22Rv1 (cell line): ENCODE results near the gene JPH3.

ENCODE experiments used
- H3K27ac ChIP-seq: fragments of 450-650 bp; 2 replicates; pipeline ENCODE4 v1.5.1; 2017
- CTCF ChIP-seq: fragments of 450-650 bp; IDR thresholded peaks from 2 replicates; pipeline ENCODE4 v1.5.1; 2017; ENCODE audit warnings: mild to moderate bottlenecking
- ZFX ChIP-seq: fragments of 450-650 bp; IDR thresholded peaks from 2 replicates; pipeline ENCODE4 v1.6.1; 2017; ENCODE audit warnings: antibody characterized with exemption, borderline replicate concordance

The JPH3 gene

DNA sequence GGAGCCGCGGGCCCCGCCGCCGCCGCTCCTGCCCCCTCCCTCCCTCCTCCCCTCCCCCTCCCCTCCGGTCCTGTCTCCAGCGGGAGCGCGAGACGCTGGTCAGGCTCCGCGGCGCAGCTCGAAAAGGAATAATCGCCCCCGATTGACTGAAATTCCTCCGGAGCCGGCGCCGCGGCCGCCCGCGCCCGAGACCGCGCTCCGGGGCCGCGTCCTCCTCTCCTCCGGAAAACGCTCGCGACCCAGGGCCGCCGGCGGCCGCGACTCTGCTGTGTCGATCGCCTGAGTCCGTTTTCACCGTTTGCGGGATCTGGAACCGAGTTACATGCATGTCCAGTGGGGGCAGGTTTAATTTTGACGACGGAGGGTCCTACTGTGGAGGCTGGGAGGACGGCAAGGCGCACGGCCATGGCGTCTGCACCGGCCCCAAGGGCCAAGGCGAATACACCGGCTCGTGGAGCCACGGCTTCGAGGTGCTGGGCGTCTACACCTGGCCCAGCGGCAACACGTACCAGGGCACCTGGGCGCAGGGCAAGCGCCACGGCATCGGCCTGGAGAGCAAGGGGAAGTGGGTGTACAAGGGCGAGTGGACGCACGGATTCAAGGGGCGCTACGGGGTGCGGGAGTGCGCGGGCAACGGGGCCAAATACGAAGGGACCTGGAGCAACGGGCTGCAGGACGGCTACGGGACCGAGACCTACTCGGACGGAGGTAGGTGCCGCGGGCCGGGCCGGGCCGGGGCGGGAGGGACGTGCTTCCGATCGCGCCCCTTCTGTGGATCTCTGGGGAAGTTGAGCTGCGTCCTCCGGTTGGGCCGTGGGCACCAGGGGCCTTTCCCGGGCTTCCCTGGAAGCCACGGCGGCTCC, 744 bp downstream of the JPH3 start:
- no peak overlapping the region for H3K27ac ChIP-seq

GRCh38 chr16:87603684-87604633, 1.7 kb downstream of the JPH3 start:
- H3K27ac ChIP-seq, result no peak overlapping the region
- no peak for TF ChIP-seq CTCF
- no peak for TF ChIP-seq ZFX

More for the DNA sequence above, 744 bp downstream of the JPH3 start:
- TF ChIP-seq ZFX (no peak), CTCF (no peak)

DNA sequence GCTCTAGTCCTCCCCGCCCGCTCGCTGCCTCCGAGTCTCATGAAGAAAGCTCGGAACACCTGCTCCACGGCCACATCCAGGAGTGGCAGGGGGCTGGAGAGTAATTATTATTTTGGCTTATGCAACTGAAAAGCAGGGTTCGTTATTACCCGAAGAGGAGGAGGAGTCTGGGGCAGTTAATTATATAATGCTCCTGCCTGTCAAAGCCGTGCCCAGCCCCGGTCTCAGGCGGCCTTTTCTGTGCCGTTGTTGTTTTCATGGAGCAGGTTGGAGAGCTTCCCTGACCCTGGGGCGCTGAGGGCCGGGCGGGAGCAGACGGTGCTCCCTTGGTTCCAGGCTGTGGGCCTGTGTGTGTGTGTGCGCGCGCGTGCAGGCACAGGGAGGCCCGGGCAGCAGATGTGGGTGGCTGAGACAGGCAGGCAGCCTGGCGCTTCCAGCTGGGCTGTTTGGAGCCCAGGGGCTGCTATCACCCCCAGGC, 2.4 kb downstream of the JPH3 start:
- H3K27ac ChIP-seq, result no peak overlapping the region
- no peak for TF ChIP-seq CTCF
- no peak for TF ChIP-seq ZFX

DNA sequence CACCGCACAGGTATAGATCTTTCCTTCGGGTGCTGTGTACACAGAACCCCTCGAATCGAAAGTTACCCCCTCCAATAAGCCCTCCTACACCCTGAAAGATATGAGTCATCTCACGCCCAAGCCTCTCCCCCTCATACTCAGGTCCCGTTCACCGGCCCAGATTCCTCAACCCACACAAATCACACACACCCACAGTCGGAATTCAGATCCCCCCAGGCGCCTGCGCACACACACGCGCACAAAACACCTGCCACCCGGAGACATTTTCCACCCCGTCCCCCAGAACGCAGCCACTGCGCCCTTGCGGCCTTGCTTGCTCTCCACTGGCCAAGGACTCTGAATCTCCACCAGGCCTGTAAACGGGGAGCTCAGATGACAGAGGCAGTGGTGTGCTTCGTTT, 4.9 kb downstream of the JPH3 start:
- no peak overlapping the region for H3K27ac ChIP-seq
- TF ChIP-seq CTCF, result no peak
- no peak for TF ChIP-seq ZFX

DNA sequence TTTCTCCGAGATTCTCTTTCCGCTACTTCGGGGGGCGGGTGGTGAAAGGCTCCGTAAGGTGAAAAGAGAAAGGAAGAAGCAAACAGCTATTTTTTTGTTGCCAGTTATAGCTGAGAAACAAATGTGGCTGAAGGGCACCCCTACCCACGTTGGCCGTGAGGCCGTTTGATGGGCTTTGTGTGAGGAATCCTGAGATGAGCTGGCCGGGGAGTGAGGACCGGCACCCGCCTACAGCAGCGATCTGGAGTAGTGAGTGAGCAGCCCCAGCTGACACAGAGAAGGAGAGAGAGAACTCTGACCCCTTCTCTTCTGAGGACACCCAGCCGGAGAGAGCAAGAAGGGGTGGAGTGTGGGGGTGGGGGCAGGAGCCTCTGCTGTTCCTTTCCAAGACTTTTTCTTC, 5.6 kb downstream of the JPH3 start:
- TF ChIP-seq ZFX (no peak), CTCF (no peak)
- H3K27ac ChIP-seq, result no peak overlapping the region

DNA sequence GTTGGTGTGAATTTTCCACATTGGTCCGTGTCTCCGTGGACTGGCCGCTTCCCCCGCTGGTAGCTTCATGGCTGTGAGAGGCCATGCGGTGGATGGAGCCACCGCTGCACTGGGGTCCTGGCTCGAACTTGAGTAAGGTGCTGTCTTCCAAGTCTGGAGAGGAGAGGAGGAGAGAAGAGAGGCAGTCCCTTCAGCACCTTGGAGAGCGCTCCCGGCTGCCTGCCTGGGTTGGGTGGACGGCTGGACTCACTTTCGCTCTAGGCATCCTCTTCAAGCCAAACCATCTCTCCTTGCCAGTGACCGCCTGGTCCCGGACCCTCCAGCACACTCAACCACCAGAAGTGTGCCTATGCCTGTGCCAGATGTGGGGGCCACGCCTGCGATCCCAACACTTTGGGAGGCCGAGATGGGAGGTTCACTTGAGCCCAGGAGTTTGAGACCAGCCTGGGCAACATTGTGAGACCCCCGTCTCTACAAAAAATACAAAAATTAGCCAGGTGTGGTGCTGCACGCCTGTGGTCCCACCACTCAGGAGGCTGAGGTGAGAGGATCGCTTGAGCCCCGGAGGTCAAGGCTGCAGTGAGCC, 6.2 kb downstream of the JPH3 start:
- TF ChIP-seq CTCF (no peak), ZFX (no peak)
- H3K27ac ChIP-seq, result no peak overlapping the region
